ENCODE results near the gene COMMD7.

DNA sequence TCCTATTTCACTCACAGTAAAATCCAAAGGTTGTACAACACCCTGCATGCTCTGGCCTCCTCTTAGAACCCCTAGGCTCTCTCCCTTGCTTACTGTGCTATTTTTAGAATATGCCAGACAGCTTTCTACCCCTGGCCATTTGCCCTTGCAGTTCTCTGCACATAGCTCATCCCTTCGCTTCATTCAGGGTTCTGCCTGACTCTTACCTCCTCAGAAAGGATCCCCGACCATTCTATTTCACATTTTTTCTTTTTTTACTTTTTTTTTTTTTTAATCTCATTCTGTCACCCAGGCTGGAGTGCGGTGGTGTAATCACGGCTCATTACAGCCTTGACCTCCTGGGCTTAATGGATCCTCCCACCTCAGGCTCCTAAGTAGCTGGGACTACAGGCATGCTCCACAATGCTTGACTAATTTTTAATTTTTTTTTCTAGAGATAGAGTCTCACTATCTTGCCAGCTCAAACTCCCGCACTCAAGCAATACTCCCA lies 33.6 kb downstream of the COMMD7 start:
- TF ChIP-seq, protein P1, sequence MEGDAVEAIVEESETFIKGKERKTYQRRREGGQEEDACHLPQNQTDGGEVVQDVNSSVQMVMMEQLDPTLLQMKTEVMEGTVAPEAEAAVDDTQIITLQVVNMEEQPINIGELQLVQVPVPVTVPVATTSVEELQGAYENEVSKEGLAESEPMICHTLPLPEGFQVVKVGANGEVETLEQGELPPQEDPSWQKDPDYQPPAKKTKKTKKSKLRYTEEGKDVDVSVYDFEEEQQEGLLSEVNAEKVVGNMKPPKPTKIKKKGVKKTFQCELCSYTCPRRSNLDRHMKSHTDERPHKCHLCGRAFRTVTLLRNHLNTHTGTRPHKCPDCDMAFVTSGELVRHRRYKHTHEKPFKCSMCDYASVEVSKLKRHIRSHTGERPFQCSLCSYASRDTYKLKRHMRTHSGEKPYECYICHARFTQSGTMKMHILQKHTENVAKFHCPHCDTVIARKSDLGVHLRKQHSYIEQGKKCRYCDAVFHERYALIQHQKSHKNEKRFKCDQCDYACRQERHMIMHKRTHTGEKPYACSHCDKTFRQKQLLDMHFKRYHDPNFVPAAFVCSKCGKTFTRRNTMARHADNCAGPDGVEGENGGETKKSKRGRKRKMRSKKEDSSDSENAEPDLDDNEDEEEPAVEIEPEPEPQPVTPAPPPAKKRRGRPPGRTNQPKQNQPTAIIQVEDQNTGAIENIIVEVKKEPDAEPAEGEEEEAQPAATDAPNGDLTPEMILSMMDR (conservative IDR thresholded peaks at IDR 0.05), result no peak
- TF ChIP-seq EZH2 (IDR thresholded peaks at IDR 0.05; ENCODE audit: low read depth), result no peak
